Measurements from ENCODE around the gene FREM1.

The FREM1 gene

DNA sequence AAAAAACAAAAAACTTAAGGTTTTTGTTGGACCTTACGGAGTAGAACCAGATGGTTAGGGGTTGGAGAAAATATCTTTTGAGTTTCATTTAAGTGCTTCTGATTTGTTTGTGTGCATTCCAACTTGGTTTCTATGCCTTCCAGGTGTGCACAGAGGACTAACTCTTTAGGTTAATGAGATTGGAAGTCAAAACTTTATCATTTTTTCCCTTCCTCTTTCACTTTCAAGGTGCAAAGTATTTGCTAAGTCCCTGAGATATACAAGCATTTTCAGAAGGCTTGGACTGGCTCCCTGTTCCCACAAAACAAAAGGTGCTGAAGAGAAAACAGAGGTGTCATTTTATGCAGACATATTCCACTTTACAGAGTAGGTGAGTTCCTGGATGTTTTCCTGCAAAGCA, 157.4 kb downstream of the FREM1 start:
- no peak for DNase-seq

DNA sequence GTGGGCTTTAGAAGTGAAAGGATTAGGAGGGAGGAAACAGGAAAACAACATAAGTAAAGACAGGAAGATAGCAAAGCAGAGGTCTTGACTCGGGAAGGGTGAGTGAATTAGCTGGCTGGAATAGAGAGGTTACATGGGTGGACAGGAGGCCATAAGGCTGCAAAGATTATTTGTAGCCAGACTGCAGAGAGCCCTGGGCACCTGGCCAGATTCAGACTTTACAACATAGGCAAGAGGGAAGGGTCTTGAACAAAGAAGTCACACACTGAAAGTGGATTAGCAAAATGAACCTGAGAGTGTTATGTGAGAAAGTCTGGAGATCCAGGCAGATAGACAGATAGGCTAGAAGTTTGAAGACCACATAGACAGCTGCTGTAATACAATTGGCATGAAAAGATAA, 158.0 kb downstream of the FREM1 start:
- DNase-seq = no peak

DNA sequence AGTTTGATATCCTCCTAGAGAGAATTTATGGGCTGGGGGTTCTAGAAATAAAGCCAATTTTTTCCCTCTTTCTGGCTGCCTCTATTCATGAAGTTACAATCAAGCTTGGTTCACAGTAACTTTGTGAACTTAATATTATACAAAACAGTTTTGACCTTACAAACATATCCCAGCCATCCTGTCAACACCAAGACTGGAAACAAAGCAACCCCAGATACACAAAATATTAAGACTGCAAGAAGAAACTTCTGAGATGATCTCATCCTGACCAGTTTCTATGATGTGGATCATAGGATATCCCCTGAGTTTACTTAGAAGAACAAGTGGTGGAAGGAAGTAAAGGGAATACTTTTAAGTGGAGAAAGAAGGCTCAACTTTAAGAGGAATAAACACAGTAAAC, 159.4 kb downstream of the FREM1 start:
- DNase-seq = no peak

DNA sequence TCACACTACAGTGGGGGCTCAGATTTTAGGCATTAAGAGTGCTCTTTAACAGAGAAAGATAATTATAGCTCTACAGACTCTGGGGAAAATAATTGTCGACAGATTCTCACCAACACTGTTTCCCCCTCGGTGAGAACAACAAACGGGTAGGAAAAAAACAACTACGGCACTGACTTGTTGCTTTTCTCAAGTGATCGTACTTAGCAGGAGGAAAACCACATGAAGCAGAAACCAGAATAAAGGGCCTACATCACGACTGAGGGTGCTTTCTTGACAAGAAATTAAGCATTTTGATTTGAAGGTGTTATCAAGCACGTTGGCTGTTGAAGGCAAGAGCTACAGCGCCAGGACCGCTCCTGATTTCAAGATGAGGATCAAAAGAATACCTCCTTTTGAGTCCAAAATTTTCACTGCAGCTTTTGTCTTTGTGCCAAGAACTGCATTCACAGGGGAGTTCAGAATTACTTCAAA, 160.5 kb downstream of the FREM1 start:
- no peak for DNase-seq

DNA sequence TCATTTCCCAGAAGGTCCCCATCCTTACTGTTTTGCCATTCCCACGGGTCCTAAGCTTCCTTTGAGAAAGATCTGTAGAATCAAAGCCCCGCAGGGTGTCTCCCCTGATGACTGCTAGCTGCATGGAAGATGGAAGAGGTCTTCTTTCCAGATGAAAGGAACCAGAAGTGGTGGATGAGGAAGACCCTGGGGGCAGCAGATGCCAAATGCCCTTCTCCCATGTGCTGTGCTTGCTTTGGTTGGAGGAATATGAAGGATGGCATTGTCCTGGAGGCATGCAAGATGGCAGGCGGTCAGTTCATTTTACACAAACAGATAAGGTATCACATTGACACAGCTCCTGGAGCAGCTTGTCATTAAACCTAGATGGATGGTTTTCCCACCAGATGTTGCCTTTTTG, 161.9 kb downstream of the FREM1 start:
- no peak for DNase-seq

DNA sequence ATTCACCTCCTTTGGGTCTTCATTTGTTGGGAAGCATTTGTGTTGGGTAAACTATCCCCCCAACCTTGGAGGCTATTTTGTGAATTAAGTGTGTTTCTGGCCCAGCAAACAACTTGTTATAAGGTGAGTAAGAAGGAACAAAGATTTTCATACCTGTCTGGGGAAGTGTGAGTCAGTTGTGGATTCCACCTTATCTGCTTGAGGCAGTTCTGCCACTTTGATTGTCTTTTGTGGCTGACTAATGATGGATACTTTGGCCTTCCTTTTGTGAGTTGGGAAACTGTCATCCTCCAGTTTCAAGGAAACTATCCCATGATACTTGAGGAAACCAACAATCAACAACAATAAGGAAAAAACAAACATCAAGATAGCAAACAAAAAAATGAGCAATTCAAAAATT, 163.1 kb downstream of the FREM1 start:
- DNase-seq = no peak

DNA sequence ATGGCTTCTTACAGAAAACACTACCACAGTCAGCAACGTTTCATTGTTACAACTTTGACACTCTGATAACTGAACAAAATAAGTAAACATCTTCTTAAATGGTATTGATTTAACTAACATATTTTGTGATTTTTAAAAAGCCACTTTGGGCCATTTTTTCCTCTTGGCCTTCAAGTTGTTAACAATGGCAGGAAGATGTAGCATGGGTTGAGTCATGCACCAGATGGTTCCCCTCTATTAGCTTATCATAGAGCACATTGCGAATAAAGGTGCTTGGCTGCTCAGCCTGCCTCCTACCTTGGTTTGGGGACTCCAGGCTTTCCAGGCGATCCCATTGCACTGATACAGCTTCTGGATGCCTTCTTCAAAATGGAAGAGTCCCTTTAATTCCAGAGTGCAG, 163.6 kb downstream of the FREM1 start:
- DNase-seq = no peak

DNA sequence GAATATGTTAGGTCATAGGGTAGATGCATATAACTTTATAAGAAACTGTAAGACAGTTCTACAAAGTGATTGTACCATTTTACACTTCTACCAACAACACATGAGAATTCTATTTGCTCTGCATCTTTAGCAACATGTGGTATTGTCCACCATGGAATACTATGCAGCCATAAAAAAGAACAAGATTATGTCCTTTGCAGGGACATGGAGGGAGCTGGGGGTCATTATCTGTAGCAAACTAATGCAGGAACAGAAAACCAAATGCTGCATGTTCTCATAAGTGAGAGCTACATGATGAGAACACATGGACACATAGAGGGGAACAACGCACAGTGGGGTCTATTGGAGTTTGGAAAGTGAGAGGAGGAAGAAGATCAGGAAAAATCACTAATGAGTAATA, 165.5 kb downstream of the FREM1 start:
- DNase-seq = no peak

DNA sequence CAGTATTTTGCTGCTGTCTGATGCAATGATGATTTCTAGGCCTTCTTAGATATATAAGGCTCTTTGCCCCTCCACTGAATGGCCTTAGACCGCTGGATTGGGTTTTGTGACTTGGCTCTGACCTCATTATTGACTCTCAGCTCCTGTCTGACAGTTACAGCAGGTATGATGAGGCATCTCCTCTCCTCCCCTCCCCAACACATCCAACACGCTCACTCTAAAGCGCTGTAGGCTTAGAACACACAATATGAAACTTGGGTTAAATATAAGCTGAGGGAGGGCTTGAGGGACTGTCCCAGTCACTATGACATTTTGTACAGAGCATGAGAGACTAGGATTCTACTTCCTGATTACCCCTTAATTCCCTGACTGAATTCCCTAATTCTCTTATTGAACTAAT, 168.9 kb downstream of the FREM1 start:
- no peak for DNase-seq

DNA sequence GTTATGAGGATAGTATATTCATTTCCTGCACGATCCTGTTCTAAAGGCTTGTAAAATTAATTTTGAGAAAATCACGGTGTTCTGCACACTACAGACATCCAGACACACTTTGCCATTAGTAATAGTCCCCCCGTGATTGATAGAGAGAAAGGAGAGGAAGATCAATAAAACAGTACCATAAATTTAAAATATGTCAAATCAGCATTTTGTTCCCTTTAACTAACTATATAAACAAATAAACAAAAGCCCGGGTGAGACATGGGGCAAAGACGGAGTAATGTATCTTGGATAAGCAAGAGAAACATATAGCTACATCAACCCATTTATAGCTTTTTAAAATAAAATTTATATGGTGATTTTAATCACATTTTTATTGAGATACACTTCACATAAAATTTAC, 177.1 kb downstream of the FREM1 start:
- no peak for DNase-seq

DNA sequence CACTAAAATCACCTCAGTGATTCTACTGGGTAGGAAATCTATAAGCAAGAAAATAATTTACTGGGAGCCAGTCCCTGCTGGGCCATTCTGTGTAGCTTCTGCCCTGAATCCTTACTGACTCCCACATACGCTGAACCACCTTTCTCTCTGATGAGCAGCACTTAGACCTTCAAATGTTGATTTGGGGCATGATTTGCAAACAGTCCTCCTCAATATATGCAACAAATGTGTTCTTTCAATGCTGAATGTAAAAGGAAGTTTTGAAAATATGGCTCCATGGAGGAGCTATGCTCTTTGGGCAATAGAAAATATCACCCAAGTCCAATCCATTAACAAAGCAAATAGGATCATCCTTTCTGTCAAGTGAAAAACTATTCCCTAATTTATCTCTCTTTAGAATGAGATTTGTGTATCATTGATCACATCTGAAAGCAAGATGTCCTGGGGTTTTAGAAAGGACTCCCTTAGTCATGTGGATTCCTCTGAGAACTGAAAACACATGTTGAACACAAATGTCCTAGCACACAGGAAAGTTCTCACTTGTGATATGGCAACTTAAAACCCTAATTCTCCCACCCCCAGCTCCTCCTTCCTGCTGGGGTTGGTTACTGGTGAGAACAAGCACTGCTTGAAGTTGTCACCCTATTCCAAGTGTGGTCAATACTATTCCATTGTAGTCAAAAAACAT, 178.8 kb downstream of the FREM1 start:
- no peak for DNase-seq

DNA sequence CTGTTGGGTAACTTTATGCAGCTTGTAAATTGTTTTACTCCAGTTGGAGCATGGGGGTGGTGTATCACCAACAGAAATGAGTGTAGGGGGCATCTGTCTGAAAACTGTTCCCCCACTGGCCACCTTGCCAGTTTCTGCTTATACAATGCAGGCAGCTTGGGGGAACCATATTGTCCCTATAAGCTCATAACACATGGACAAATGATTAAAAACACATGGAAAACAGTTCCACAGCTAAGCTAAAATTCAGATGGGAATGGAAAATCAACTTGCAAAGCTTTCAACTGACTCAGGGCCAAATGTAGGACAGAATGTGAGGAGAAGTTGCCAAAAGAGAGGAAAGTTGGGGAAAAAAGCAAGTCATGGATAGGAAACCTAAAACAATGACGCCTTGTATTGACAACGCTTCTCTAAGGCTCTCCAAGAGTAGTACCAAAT, 179.7 kb downstream of the FREM1 start:
- no peak for DNase-seq

DNA sequence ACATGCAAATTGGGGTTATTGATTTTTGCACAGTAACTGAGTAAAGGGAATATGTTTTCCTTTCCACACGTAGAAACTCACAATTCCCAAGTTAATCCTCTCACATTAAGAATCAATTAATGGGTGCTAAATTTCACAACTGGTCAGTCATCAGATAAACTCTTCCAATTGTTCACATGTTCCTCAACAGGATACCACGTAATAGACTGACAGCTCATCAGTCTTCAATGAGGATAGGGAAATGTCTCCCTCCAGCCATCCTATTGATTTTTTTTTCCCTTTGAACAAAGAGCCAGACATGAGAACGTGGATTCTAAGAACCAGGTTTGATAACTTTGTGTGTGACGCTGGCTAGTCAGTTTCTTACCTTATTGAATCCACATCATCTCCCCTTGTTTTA, 186.9 kb downstream of the FREM1 start:
- no peak for DNase-seq

DNA sequence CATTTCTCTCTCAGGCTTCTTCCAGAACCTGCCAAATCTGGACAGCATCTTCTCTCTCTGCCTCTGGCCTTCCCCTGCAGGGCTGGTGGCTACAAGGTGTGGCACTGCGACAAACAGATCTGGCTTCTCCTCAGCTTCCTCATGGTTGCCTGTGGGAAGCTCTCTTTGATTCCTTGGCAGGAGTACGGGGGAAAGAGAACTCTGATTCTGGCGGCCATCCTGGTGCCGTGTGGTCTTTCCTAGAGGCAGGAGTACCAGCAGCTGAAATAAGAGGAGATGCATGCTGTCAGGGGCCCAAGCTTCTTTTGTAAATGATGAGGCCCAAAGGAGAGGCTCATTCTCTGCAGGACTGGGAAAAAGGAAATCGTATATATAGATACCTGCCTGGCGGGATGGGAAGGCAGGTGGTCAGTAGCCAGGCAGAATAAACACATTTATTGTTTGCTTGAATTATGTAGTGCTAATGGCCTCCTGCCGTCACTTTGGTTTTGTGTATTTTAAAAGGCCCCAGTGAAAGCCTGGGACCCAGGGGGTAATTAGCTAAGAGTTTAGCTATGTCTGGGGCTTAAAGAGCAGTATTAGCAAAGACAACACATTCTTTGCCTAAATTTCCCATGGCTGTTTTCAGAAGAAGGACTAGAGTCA, 187.7 kb downstream of the FREM1 start, which contains the start of gene CER1:
CER1 (minus strand) TSS at position 343 of the 645 bp plus-strand sequence; CDS start at position 282, 61 bp downstream.
- no peak for DNase-seq

DNA sequence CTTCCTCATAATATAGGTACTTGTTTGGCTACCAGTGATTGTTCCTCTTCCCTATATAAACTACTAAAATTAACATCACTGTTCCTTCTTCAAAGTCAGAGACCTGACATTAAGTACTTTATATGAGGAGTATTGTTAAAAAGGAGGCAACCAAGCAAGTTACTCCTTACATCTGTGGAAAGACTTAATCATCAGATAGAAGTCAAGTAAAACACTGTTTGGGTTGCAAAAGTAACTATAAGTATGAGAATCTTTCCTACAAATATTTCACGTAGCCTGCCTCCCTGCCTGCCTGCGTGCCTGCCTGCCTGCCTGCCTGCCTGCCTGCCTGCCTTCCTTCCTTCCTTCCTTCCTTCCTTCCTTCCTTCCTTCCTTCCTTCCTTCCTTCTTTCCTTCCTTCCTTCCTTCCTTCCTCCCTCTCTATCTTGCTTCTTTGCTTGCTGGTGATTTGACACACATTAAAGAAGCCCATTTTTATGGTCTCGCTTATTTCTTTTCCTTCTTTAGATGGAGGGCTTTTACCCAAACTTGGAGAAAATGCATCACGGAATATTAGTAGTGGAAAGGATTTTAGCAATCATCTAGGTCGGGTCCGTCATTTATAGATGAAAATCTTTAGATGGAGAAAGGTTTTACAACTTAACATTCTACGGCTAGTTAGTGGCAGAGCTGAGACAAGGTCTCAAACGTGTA, 190.9 kb downstream of the FREM1 start:
- DNase-seq = no peak

DNA sequence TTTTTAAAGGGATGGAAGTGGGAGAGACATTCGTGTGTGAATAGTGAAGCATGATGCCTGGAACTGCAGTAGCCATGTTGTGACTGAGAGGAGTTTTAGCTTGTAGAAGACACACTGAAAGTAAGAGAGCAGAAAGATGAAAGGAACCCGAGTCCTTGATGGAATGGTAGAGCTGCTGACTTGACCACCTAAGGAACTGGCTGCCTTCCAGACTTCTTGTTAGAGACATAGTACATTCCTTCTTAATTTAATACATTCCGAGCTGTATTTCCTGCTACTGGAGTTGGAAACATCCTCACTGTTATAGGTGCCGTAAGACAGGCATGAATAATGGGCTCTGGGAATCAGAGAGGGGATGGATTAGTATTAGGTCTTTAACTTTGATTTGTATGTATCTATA, 195.1 kb downstream of the FREM1 start:
- DNase-seq = no peak

DNA sequence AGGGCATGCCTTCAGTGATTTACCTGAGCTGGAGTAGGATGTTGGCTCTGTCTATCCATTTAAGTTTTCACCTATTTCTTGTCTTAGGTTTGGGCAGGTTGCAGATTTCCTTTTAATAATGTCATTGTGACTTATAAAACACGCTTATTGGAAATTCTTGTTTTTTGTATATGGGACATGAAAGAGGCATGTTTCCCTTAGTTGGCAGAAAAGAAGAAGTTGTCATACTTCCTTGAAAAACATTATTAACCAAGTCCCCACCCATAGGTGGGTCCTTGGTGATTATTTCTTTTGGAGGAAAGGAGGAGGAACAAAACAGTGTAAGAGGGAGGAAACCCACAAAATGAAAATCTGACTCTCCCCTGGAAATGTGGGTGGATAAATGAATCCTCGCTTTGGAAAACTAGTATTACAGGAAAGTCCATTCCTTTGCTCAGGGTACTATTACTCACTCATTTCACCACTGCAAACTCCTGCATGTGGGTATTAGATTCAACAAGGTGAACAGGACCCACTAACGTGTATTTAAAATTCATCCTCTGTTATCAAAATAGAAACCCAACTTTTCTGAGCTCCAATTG, 197.0 kb downstream of the FREM1 start:
- no peak for DNase-seq

DNA sequence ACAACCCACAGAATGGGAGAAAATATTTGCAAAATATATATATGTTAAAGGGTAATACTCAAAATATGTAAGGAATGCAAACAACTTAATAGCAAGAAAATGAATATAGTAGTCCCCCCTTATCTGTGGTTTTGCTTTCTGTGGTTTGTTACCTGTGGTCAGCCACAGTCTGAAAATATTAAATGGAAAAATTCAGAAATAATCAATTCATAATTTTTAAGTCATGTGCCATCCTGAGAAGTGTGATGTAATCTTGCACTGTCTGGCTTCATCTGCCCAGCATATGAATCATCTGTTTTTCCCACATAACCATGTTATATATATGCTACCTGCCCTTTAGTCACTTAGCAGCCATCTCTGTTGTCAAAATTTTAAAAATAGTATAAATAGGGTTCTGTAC, 199.4 kb downstream of the FREM1 start:
- no peak for DNase-seq

DNA sequence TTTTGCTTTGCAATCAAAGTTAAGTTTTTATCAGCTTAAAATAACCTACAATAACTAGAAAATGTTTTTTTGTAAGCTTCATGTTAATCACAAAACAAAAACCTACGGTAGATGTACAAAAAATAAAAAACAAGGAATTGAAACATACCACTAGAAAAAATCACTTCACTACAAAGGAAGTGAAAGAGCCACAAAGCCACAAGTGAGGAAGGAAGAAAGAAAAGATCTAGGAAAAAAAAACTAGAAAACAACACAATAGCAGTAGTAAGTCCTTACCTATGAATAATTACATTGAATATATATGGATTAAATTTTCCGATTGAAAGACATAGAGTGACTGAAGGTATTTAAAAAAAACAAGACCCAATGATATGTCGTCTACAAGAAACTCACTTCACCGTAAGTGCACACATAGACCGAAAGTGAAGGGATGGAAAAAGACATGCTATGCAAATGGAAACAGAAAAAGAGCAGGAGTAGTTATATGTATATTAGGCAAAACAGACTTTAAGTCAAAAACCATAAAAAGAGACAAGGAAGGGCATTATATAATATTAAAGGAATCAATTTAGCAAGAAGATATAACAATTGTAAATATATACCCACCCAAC, 203.6 kb downstream of the FREM1 start:
- no peak for DNase-seq

DNA sequence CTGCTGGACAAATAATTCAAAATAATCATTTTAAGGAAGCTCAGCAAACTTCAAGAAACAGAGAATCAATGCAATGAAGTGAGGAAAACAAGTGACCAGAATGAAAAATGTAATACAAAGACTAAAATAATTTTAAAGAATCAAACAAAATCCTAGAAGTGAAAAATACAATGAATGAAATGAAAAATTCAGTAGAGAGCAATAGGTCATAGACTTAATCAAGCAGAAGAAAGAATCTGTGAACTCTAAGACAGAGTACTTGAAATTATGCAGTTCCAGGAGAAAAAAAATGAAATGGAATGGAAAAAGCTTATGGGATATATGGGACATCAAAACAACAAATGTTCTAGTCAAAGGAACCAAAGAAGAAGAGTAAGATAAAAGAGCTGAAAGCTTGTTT, 205.1 kb downstream of the FREM1 start:
- DNase-seq = no peak

DNA sequence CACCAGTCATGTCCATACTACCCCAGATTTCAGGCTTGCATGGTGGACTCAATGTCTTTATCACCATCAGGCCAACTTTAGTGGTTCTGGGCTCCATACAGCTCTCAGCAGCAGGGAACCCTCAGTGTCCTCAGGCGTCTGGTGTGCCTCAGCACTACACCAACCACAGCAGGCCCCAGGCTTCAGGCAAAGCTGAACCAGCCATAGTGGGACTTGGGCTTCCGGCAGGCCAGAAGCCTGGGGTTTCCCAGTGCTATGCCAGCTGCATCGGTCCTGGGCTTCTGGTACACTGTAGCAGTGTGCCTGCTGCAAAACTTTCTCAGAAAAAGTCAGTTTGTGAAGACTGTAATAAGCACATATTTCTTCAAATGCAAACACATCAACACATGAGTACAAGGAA, 205.9 kb downstream of the FREM1 start:
- DNase-seq = no peak

DNA sequence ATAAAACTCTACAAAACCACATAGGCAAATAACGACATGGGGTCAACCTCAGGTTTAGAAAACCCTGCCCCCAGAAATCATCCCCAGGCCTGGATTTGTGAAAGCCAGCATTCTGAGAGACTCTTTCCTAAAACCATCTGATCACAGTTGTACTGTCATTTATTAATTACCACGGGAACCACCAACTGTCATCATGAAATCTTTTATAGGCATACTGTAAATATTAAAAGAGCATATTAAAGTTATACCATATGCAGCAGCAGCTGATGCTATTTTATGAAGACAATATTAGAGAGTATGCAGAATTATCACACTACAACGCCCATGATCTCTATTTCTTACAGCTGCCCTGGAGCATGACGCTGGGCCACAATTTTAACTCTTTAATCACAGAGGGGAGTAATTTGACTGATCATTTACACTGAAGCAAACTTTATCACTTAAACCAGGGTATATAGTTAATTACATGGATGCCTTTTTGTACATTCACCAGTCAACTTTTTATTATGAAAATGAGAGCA, 208.0 kb downstream of the FREM1 start:
- no peak for DNase-seq

DNA sequence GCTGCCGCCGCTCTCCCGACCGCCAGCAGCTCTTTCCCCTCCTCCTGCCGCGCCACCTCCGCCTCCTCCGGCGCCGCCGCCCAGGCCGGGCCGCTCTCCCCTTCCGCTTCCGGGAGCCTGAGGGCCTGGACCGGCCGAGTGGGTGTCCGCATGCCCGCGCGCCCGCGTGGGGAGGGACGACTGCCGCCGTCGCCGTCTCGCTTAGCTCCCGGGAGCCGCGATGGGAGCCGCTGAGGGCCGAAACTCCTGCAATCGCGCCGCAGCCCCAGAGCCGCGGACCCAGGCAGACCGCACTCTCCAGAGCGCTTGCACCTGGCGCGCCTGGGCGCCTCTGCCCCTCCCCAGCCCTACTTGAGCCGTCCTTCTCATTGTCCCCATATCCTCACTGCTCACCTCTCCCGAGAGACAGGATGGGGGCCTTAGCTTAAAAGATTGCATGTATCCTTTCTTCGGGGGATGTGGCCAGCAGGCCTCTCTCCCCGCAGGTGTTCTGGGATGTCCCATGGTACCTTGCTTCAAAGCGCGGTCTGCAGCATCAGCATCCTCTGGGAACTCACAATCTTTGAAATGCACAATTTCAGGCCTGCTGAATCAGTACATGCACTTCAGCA, 216.9 kb downstream of the FREM1 start, which contains the start of gene ZDHHC21:
ZDHHC21 (minus strand) TSS at position 182 of the 611 bp plus-strand sequence. CDS start 19,092 bp downstream, outside the sequence.
- peak in 1 of 2 experiments; percentile 41 for DNase-seq
